PC-9 (cell line): ENCODE measurements around the gene GREB1L. TPM values are rescaled to one million over a fixed set of nuclear protein-coding genes. Genes with fewer than 3 reads are reported as not detected.

ENCODE experiments used
- BruUV-seq: library from RNA; stranded (reverse); fragments of 400-500 nt; replicated peaks from 2 replicates; lab custom pipeline; 2021; lab: Mats Ljungman, UMichigan
- CTCF ChIA-PET: fragments of 300-600 bp; sonication (Branson Sonifier 250); formaldehyde crosslinking; loops from one replicate; lab custom pipeline; 2022; ENCODE audit warnings: antibody characterized with exemption; lab: Charles Lee
- POLR2A ChIA-PET: fragments of 300-600 bp; sonication (Branson Sonifier 250); formaldehyde crosslinking; loops from one replicate; lab custom pipeline; 2022; ENCODE audit warnings: antibody characterized with exemption; ENCODE audit not compliant: unreplicated experiment; lab: Charles Lee
- DNase-seq, 2 experiments: peaks; one replicate each; pipeline versions ENCODE4 v3.0.0 to v3.0.0-alpha.2; 2015 to 2022; ENCODE audit warnings: mixed read lengths in 1 of 2
- H2AFZ ChIP-seq: fragments of 200-600 bp; sonication (generic); 2 replicates; pipeline ENCODE4 v1.8.1; 2017; ENCODE audit warnings: antibody characterized with exemption
- H3F3A ChIP-seq: fragments of 200-600 bp; sonication (generic); 2 replicates; pipeline ENCODE4 v1.8.1; 2017; ENCODE audit warnings: antibody characterized with exemption, mild to moderate bottlenecking, low read depth; ENCODE audit not compliant: insufficient read depth
- H3K27ac ChIP-seq: fragments of 200-600 bp; sonication (generic); 2 replicates; pipeline ENCODE4 v1.6.1; 2016; ENCODE audit warnings: mixed run types
- H3K27me3 ChIP-seq: fragments of 200-600 bp; sonication (generic); 2 replicates; pipeline ENCODE4 v1.6.1; 2016; ENCODE audit warnings: low read depth, mixed run types; ENCODE audit not compliant: insufficient read depth
- H3K36me3 ChIP-seq: fragments of 200-600 bp; sonication (generic); 2 replicates; pipeline ENCODE4 v1.6.1; 2016; ENCODE audit warnings: low read depth, mixed run types
- H3K4me1 ChIP-seq: fragments of 200-600 bp; sonication (generic); replicated peaks from 2 replicates; pipeline ENCODE4 v1.6.1; 2016; ENCODE audit warnings: mixed run types; ENCODE audit not compliant: insufficient read depth
- H3K4me2 ChIP-seq: fragments of 200-600 bp; sonication (generic); 2 replicates; pipeline ENCODE4 v1.6.1; 2017; ENCODE audit warnings: mixed run types
- H3K4me3 ChIP-seq: fragments of 200-600 bp; sonication (generic); 2 replicates; pipeline ENCODE4 v1.6.1; 2016; ENCODE audit warnings: mixed run types
- H3K79me2 ChIP-seq: fragments of 200-600 bp; sonication (generic); 2 replicates; pipeline ENCODE4 v1.6.1; 2017; ENCODE audit warnings: low read depth, mixed run types
- H3K9me2 ChIP-seq: fragments of 200-600 bp; sonication (generic); 2 replicates; pipeline ENCODE4 v1.8.1; 2017; ENCODE audit warnings: mild to moderate bottlenecking; ENCODE audit not compliant: insufficient read depth
- H3K9me3 ChIP-seq: fragments of 200-600 bp; sonication (generic); 2 replicates; pipeline ENCODE4 v1.8.1; 2016; ENCODE audit warnings: low read depth; ENCODE audit not compliant: insufficient read depth
- H4K20me1 ChIP-seq: fragments of 200-600 bp; sonication (generic); 2 replicates; pipeline ENCODE4 v1.8.1; 2017; ENCODE audit not compliant: insufficient read depth
- CTCF ChIP-seq: fragments of 200-600 bp; sonication (generic); conservative IDR thresholded peaks from 2 replicates; pipeline ENCODE4 v1.6.1; 2017; ENCODE audit warnings: mixed run types, antibody characterized with exemption, mild to moderate bottlenecking, moderate library complexity
- EZH2 ChIP-seq: fragments of 200-600 bp; sonication (generic); IDR thresholded peaks from 2 replicates; pipeline ENCODE4 v1.8.0; 2017; ENCODE audit warnings: antibody characterized with exemption, low read depth
- intact Hi-C: fragments of 100-400 bp; cut with micrococcal nuclease; formaldehyde crosslinking; loops from one replicate; pipeline ENCODE4 v1.10.0; 2022; ENCODE audit not compliant: unreplicated experiment
- total RNA-seq: library from RNA; stranded (reverse); gene quantifications from 2 replicates; pipeline ENCODE4 v1.2.3, GENCODE V29; 2021

GREB1L gene
- total RNA-seq, 1 experiment from 2014 or later, result 6.0 TPM

- ChIA-PET CTCF (no interaction called here), POLR2A (no interaction called here)
- BruUV-seq, result no TSS peak
- no peak for DNase-seq
- Histone ChIP-seq H2AFZ (no peak overlapping the region), H3K4me3 (no peak overlapping the region), H3K36me3 (no peaks in the 10 kb centered on the region), H4K20me1 (no peaks in the 10 kb centered on the region), H3K4me1 (no peaks in the 10 kb centered on the region), H3K4me2 (no peak overlapping the region), H3F3A (no peaks in the 10 kb centered on the region), H3K27me3 (no peaks in the 10 kb centered on the region), H3K79me2 (no peaks in the 10 kb centered on the region), H3K27ac (no peak overlapping the region), H3K9me3 (no peaks in the 10 kb centered on the region), H3K9me2 (no peaks in the 10 kb centered on the region)
- TF ChIP-seq EZH2 (no peak), CTCF (no peak)
- intact Hi-C loops, result no loop called here
Measured at GRCh38 chr18:21502661-21503060, 260.6 kb downstream of the GREB1L start.

- no peak for DNase-seq
- Histone ChIP-seq H3K27ac (no peak overlapping the region), H3K9me3 (no peaks in the 10 kb centered on the region), H3K36me3 (no peaks in the 10 kb centered on the region), H2AFZ (no peak overlapping the region), H3K4me2 (no peak overlapping the region), H3K79me2 (no peaks in the 10 kb centered on the region), H3K9me2 (no peaks in the 10 kb centered on the region), H3F3A (no peaks in the 10 kb centered on the region), H3K4me3 (no peak overlapping the region), H4K20me1 (no peaks in the 10 kb centered on the region), H3K27me3 (no peaks in the 10 kb centered on the region), H3K4me1 (no peaks in the 10 kb centered on the region)
- TF ChIP-seq CTCF (no peak), EZH2 (no peak)
- CTCF ChIA-PET, result no interaction called here
- POLR2A ChIA-PET, result no interaction called here
- intact Hi-C loops, result loop anchor here (5.0 kb wide), 1 partner anchor 311 kb away; no protein-coding TSS in a partner anchor
- no TSS peak for BruUV-seq
Measured at GRCh38 chr18:21507913-21508701, 266.1 kb downstream of the GREB1L start.

DNA sequence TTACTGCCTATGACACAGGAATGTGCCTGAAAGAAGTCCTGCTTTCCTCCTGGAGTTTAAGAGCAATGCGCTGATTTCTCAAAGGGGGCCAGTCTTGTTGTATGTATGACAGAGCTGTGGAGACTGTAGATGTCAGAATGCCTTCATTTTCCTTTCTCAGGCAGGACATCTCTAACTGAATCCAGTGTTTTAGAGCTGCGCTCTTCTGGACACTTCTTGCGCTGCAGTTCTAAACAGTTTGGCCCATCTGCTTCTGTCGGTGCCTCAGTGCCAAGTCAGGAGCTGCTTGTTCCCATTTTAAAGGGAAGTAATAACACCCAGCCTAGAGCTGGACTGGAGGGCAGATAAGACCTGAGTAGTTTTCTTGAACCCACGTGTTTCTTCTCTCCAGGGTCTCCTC is 267.0 kb downstream of the GREB1L start:
- H3K27ac ChIP-seq, result no peak overlapping the region
- no peak overlapping the region for H2AFZ ChIP-seq
- no peak for TF ChIP-seq CTCF
- no peak for TF ChIP-seq EZH2
- H3F3A ChIP-seq, result no peaks in the 10 kb centered on the region
- H3K27me3 ChIP-seq, result no peaks in the 10 kb centered on the region
- POLR2A ChIA-PET, result no interaction called here
- no peaks in the 10 kb centered on the region for H3K4me1 ChIP-seq
- H3K79me2 ChIP-seq, result no peaks in the 10 kb centered on the region
- no TSS peak for BruUV-seq
- no peaks in the 10 kb centered on the region for H4K20me1 ChIP-seq
- CTCF ChIA-PET, result interaction anchor here (0.6 kb wide), 1 partner anchor 92 kb away, joined by 9 read pairs; no protein-coding TSS in a partner anchor
- 0 out of 2 replicates have a peak, but pooled peaks cover 3% of the 10 kb centered on the region for H3K36me3 ChIP-seq
- no peak overlapping the region for H3K4me3 ChIP-seq
- DNase-seq, result no peak
- no peaks in the 10 kb centered on the region for H3K9me3 ChIP-seq
- intact Hi-C loops, result loop anchor here (5.0 kb wide), 1 partner anchor 312 kb away; no protein-coding TSS in a partner anchor
- no peak overlapping the region for H3K4me2 ChIP-seq
- H3K9me2 ChIP-seq, result no peaks in the 10 kb centered on the region
